DMS79 (cell line): ENCODE measurements around the gene SPRYD3.
"Not testable (repeated sequence)": the region's sequence is repeated elsewhere in the genome, so short reads cannot be mapped to it uniquely, and the experiment has no call there.

Experiments used
- DNase-seq: peaks from one replicate; lab custom pipeline; 2025; lab: John Stamatoyannopoulos, UW

SPRYD3 gene

DNA sequence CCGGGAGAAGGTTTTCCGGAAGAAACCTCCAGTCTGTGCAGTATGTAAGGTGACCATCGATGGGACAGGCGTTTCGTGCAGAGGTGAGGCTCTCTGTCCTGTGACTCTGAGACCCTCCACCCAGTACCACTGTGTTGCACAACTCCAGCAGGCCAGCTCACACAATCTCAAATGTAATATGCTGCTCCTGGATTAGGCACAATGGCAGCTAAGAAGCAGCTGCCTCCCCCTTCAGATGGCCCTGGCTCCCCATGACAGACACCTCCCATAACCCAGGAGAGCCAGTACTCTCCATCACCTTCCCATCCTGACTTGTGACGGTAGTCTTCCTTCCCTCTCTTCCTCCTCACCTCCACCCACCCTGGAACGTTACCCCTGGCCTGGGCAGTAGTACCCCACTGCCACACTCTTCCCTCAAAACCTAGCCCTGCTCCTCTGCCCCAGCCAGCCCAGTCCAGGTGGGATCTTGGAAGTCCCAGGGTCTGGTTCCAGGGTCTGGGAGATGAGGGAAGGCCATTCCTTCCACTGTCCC, 27.2 kb downstream of the SPRYD3 start:
- DNase-seq: no peak

DNA sequence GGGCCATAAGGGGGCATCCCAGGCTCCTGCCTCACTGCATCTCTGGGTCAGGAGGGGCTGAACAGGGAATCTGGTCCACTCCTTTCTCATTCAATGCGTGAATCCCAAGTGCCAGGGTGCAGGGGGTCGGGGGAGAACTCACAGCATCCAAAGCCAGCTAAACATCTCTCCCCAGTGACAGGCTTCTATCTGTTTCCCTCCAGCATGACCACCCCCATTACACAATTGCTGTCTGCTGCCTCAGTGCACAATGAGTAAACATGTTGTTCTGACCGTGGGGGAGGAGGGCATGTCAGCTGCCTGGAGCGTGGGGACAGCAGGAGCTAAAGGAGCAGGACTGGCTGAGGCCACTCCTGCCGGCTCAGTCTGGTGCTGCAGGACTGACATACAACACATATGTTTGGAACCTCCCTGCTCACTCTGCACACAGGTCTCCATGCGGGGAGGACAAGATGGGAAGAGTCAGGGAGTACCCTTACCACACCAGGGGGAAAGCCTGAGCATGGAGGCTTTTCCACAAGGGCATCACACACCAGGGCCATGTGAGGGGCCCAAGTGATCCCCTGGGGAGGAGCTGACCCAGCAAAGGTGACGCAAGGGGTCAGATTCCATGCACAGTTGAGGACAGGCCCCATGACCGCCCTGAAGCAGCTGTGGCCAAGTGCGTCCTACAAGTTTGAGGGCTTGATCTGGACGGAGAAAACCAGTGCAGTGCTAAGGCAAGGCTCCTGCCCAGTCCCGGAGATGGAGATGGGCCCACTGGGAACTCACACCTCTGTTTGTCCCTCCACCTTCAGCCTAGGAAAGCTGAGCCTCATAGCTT, 27.9 kb downstream of the SPRYD3 start:
- DNase-seq: no peak

DNA sequence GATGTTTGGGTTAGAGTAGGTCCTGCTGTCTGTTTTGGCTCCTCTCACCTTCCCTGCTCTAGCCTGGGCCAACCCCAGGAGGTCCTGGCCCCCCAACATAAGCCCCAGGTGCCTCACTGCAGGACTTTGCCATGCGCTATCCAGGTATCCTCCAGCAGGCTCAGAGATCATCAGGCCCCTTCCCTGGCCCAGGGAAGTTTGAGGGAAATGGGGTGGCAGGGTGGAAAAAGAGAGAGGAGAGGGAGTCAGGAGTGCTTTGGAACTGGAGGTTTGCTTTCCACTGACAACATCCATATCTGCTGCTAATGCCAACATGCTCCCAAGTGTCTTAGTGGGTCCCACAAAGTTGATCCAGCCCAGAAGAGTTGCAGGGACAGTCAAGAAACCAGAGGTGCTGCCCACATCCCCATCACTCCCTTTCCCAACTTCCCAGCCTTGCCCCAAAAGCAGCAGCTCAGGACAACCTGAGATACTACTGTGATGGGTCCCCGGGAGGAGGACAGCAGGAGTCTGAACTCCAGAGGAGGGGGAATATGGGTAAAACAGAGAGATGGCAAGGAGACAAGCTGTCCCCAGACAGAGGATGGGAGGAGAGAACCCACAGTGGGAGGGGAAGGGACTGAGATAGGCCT, 28.6 kb downstream of the SPRYD3 start:
- no peak for DNase-seq

DNA sequence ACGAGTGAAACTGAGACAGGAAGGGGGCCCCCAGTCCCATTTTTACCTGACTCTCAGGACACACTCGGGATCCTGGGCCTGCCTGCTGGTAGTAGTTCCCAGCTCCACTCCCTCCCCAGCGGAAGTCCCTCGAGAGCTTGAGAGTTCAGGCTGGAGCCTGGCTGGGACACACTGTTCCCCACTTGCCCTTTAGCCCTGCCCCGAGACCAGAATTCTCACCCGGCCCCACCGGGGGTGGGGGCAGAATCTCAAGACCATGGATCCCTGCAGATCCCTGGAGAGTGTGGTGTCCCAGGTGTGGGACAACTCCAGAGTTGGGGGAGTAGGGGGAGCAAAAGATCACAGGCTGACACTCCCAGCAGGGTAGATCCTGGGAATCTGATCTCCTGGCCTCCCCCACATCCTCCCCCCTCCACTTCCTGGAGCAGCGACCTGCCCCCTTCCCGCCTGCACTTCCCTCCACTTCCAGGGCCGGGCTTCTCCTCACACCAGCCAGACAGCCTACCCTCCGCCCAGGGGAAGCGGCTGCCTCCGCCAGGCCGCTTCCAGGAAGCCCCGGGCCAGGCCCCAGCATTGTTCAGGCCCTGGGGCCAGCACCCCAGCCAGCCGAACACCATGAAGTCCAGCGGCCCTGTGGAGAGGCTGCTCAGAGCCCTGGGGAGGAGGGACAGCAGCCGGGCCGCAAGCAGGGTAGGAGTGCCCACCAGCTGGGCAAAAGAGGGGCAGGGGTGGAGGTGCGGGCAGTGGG, 29.4 kb downstream of the SPRYD3 start, which contains the start of gene TNS2:
Gene TNS2, plus strand, starts transcription at position 495 of the 748 bp plus-strand sequence. Its CDS starts 121 bp downstream, at position 616.
- no peak for DNase-seq

DNA sequence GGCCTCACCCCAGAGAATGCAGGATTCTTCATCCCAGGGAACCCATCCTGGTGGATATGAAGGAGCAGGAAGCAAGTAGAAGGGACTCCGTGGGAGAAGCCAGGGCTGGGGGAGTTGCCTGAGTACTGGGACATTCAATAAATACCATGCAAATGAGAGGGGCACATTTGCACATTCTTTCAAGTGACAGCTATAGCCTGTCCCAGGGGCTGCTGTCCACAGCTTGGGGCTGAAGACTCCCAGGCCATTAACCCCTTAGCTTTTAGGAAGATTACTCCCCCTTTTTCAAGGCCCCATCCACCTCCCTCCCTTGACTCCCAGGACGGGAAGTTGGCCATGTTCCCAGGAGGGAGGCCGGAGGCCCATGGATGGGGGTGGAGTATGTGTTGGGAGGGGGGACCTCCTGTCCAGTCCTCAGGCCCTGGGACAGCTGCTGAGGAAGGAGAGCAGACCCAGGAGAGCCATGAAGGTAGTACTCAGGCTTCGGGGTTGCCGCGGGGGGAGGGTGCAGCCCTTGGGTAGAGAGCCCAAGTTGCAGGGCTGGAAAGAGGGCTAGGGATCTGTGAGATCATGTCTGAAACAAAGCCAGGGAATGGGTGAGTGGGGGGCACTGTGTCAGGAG, 30.3 kb downstream of the SPRYD3 start:
- no peak for DNase-seq

DNA sequence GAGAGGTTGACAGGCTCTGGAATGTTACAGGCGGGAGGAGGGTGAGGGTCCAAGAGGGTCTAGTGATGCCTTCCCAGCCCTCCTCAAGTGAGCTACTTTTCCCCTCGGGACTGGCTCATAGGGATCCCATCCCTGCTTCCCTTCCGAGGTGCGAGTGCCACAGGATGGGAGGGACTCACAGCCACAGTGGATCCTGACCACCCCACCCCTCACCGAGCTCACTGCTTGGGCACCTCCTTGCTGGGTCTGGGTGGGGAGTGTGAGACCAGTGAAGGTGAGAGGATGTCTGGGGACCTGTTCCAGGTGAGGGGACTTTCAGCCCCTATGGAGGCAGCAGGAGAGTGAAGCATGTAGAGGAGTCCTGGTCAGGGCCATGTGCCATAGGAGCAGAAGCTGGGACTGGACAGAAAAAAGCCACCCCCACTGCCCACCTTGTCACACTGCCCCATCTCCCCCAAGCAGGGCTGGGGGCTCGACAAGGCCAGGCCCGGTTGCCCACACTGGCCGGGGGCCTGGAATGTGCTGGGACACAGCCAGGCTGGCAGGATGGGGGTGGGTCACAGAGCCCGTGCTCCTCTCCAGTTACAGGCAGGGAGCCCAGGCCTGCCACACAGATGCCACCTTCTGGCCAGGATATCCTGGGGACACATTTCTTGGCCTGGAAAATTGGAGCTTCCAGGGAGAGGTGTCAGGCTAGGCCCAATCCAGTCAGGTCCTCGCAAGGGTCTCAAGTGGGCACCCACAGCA, 31.0 kb downstream of the SPRYD3 start:
- no peak for DNase-seq

DNA sequence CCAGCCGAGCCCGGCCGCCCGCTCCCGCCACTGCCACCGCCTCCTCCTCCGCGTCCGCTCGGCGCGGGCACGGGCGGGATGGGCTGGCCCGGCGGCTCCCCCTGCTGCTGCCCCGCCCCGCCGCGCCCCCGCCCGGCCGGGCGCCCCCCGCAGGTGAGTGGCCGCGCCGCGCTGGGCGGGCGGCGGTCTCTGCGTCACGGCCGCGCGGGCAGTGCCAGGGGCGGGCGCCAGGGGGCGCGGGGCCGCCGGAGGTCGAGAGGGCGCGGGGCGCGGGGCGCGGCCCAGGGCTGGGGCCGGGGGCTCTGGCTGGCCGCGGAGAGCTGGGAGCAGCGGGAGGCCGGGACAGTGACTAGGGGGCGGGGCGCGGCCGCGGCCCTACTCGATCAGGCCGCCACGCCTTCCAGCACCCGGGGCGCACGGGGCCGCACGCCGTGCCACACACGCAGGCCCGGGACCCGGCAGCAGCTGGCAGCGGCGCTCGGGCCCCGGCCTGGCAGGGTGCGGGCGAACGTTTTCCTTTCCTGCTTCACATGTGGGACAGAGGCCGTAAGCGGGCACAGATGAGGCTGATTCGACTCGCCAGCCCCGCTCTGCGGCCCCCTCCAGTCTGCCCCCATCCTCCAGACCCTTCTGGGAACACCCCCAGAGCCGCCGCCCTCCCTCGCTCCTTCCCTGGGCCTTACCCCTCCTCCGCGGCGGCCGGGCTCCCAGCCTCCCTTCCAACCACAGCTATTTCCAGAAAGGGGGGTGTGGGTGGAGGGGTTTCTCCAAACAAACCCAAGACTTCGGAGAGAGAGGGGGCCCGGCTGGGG, 31.8 kb downstream of the SPRYD3 start:
- DNase-seq: no peak

DNA sequence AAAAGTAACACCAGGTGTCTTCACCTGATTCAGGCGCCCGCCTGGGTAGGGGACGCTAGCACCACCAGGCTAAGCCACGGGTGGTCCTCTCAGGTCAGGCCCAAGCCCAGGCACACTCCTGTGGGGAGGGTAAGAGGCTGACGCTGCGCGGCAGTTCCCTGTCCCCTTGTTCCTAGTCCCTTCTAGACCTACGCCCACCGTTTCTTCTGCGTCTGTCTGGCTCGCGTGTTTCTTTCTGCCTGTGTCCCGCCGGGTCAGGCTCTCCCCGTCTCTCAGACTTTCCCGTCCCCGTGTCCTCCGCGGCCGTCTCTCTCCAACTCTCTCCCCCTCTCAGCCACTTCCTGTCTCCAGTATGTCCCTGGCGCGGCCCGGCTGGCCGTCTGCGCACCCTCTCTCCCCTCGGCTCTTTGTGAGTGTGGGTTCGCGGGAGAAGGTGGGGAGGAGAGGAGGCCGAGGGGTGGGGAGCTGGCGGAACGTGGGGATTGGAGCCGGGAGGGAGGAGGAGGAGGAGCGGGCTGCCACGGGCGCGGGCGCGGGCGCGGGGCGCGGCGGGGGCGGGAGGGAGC, 32.5 kb downstream of the SPRYD3 start:
- DNase-seq: no peak

DNA sequence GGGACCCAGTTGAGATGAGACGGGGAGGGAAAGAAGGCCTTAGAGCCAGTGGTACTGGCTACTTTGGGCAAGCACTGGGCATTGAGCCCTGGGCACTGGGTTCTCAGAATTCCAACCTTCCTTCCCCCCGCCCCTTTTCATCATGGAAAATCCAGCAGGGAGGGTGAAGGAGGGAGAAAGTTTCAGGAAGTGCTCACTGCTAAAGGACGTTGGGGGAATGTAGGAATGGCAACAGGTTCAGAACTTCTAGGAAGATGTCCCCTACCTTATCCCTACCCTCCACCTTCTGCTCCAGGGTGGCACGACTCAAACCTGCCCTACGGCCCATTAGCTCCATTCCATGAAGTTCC, 33.5 kb downstream of the SPRYD3 start:
- no peak for DNase-seq

DNA sequence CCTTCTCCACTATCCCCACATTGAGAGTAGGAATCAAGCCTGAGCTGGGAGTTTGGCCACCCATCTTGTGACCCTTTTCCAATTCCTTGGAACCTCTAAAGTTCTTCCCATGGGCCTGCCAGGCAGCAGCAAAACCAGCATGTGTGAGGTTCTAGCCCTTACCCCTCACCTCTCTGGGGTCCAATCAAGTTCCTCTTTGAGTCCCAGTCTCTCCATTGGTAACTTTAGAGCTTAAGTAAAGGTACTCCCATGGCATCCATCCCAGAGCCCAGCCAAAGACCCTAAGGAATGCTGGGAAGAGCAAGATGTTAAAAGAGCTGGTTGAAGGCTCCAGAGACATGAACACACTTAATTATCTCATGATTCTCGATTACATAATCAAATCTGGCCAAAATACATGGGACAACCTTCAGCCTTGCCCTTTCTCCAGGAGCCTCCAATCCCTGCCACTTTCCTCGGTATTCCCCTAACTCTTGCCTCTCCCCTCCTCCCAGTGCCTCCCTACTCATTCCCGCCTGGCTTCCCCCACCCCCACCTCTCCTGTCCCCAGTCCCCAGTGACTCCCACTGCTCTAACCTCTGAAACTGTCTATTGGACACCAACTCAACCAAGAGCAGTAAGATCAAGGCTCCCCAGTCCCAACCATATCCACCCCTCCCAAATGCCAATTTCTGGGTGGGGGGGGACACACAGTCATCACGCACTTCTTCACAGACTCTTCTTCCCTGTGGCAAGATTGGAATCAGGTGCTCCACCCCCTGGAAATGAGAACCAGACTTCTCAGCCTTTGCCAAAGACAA, 34.1 kb downstream of the SPRYD3 start:
- DNase-seq: no peak

DNA sequence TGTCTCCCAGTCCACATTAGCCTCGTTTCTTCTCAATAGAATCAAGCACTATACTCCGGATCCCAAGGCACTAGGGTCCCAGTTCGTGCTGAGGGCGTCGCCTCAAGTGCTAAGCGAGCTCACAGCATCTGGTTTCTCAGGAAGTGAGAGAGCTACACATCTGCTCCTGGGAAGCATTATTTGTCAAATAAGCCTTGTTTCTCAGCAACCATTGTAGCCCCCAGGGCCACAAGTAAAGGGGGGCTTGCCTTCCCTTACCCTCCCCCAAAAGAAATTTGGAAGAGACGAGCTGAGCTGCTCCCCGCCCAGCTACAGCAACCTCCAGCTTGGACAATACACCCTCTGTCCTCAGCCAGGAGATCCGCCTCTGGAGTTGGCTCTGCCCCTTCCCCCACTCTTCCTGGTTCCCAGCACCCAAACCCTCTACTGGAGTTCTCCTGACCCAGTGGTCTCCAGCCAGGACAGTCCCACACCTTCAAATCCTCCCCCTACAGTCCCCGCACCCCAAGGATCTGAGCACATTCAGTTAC, 35.1 kb downstream of the SPRYD3 start:
- DNase-seq: no peak

DNA sequence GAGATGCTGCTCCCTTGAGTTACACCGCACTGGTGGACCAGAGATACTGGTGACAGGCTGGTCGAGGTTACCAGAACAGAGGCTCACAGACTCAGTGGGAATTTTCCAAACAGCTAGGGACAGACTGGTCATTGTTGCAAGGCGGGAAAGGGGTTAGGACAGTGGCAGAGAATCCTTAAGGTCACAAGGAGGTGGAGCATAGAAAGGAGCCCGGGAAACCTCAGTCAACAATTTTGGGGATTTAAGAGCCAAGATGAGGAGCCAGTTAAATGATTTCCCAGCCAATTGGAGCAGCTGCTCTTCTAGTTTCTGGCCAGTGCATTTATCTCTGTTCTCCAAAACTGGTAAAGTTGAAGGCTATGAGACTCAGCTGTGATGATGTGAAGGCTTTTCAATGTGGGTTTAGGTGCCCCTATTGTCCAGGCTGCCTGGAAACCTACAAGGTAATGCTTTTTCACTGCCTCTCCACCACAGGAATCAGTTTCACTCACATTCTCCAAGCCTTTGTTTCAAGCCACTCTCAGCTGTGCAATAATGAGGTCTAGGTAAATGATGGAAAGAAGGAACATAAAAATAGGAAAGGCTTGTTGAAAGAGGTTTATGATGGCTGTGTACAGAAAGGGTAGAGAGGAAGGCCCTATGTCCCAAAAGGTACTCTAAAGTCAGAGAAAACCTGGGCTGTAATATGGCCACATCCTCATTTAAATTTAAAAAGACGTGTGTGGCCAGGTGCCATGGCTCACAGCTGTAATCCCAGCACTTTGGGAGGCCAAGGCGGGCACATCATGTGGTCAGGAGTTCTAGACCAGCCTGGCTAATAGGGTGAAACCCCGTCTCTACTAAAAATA, 36.4 kb downstream of the SPRYD3 start:
- no peak for DNase-seq

DNA sequence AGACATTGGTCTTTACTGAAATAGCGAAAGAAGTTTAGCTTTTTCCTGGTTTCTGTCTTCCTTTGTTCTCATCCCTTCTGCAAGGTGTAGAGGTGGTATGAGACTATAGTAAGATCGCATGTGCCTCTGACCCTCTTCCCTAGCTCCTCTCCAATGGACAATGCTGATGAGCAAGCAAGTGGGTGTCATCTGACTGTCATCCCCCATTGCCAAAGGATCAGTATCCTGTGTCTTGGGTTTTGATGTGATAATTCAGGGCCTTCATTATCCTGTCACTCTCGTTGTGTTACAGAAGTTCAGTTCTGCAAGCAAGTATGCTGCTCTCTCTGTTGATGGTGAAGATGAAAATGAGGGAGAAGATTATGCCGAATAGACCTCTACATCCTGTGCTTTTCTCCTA, 39.3 kb downstream of the SPRYD3 start:
- DNase-seq: no peak

DNA sequence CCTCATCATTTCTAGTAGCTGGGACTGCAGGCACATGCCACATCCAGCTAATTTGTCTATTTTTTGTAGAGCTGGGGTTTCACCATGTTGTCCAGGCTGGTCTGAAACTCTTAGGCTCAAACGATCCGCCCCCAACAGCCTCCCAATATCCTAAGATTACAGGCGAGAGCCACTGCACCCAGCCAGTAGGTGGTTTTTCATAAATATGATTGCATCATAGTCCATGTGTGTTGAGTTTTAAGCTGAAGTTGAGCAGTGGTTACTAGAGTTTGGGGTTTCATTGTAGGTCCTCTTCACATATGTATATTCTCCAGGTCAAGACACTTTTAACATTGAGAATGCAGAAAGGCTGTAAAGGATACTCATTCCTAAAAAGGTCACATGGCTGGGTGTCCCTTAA, 42.4 kb downstream of the SPRYD3 start:
- DNase-seq: no peak

DNA sequence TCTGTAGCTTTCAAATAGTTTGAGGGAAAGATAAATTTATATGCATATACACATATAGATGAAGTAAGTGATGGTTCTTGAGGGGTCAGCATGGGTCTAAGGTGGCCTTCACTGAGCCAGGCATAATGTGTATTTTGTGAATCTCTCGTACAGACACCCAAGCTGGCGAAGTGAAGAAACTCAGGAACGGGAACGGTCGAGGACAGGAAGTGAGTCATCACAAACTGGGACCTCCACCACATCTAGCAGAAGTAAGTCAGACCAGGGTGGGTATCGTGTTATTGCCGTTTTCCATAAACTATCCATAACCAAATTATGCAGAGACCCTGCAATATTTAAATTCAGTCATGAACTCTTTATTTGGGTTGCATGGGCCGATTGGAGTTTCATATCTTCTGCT, 44.7 kb downstream of the SPRYD3 start:
- no peak for DNase-seq

DNA sequence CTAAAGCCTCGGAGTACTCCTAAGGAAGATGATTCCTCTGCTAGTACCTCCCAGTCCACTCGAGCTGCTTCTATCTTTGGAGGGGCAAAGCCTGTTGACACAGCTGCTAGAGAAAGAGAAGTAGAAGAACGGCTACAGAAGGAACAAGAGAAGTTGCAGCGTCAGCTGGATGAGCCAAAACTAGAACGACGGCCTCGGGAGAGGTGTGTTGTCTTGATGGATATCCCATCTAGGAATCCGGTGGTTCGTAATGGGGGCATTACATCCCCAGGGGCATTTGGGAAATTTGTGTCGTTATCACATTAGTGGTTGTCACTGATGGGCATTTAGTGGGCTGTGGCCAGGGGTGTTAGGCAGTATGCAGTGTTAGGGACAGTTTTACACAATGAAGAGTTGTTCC, 45.4 kb downstream of the SPRYD3 start:
- DNase-seq: not testable (repeated sequence)

DNA sequence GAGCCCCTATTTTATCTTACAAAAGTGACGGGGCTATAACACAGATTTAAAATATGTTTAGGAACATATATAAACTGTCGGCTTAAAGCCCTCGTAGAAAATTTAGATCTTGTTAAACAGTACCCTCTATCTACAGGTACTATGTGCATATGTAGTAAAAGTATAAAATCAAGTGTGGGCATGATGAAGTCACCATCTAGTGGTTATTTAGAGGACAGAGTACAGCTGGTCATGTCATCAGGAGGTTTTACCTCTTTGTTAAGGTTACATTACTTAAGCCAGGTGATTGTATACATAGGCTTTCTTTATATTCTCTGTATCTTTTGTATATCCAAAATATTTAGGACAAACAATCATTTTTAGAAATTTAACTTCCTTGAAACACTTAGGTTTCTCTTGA, 47.6 kb downstream of the SPRYD3 start:
- no peak for DNase-seq

DNA sequence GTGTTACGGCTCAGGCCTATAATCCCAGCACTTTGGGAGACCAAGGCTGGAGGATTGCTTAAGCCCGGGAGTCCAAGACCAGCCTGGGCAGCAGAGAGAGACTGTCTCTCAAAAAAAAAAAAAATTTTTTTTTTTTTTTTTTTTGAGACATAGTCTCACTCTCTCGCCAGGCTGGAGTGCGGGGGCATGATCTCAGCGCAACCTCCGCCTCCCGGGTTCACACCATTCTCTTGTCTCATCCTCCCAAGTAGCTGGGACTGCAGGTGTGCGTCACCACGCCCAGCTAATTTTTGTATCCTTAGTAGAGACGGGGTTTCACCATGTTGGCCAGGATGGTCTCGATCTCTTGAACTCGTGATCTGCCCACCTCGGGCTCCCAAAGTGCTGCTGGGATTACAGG, 52.2 kb downstream of the SPRYD3 start:
- not testable (repeated sequence) for DNase-seq
